ENCODE measurements around the gene MLLT6.

Gene MLLT6

GRCh38 chr17:38672788-38673706, 32.0 kb upstream of the MLLT6 start:
- Mint-ChIP-seq H3K27ac (peak overlapping the region; percentile 5), H3K4me3 (peak overlapping the region; percentile 48), H3K9me3 (no peaks in the 10 kb centered on the region), H3K4me1 (peaks cover 64% of the 10 kb centered on the region), H3K36me3 (peaks cover 6% of the 10 kb centered on the region)
- DNase-seq (ENCODE audit: low spot score in 2 of 2): no peak
- ATAC-seq: no peak

GRCh38 chr17:38673707-38674013, 31.4 kb upstream of the MLLT6 start:
- H3K27ac Mint-ChIP-seq: no peak overlapping the region
- H3K36me3 Mint-ChIP-seq: peaks cover 6% of the 10 kb centered on the region
- H3K4me3 Mint-ChIP-seq: peak overlapping the region; percentile 48
- DNase-seq (ENCODE audit: low spot score in 2 of 2): peak in 1 of 2 donors; percentile 29
- no peaks in the 10 kb centered on the region for H3K9me3 Mint-ChIP-seq
- ATAC-seq: no peak
- H3K4me1 Mint-ChIP-seq: peaks cover 64% of the 10 kb centered on the region

GRCh38 chr17:38674014-38674748, 30.9 kb upstream of the MLLT6 start:
- ATAC-seq: peak; percentile 24
- no peak overlapping the region for H3K27ac Mint-ChIP-seq
- H3K4me1 Mint-ChIP-seq: peaks cover 61% of the 10 kb centered on the region
- H3K4me3 Mint-ChIP-seq: peak overlapping the region; percentile 48
- peaks cover 6% of the 10 kb centered on the region for H3K36me3 Mint-ChIP-seq
- no peaks in the 10 kb centered on the region for H3K9me3 Mint-ChIP-seq
- DNase-seq (ENCODE audit: low spot score in 2 of 2): peak; percentile 20 to 77

GRCh38 chr17:38674749-38675615, 30.1 kb upstream of the MLLT6 start, which contains the start of gene EPOP:
Gene EPOP (minus strand): TSS chr17:38674957. CDS start chr17:38674495, 462 bp downstream.
- DNase-seq (ENCODE audit: low spot score in 2 of 2): peak; percentile 86 to 93
- Mint-ChIP-seq H3K36me3 (peaks cover 6% of the 10 kb centered on the region), H3K9me3 (no peaks in the 10 kb centered on the region), H3K27ac (peak within 1 kb of the TSS; percentile 68), H3K4me1 (peaks cover 56% of the 10 kb centered on the region), H3K4me3 (peak within 1 kb of the TSS; percentile 48)
- peak; percentile 88 for ATAC-seq

GRCh38 chr17:38676706-38677504, 28.2 kb upstream of the MLLT6 start:
- peaks cover 6% of the 10 kb centered on the region for H3K36me3 Mint-ChIP-seq
- no peaks in the 10 kb centered on the region for H3K9me3 Mint-ChIP-seq
- H3K27ac Mint-ChIP-seq: peak overlapping the region; percentile 76
- peak overlapping the region; percentile 39 for H3K4me3 Mint-ChIP-seq
- ATAC-seq (peak; percentile 67), DNase-seq (ENCODE audit: low spot score in 2 of 2) (peak; percentile 87 to 94)
- H3K4me1 Mint-ChIP-seq: peaks cover 43% of the 10 kb centered on the region

- DNase-seq (ENCODE audit: low spot score in 2 of 2): no peak
- Mint-ChIP-seq H3K4me1 (peaks cover 34% of the 10 kb centered on the region), H3K36me3 (no peaks in the 10 kb centered on the region), H3K27ac (peak overlapping the region; percentile 76), H3K4me3 (no peak overlapping the region), H3K9me3 (no peaks in the 10 kb centered on the region)
- ATAC-seq: no peak
These were observed 27.3 kb upstream of the MLLT6 start for GRCh38 chr17:38677819-38678218.

- ATAC-seq: no peak
- Mint-ChIP-seq H3K36me3 (no peaks in the 10 kb centered on the region), H3K4me1 (peaks cover 21% of the 10 kb centered on the region), H3K4me3 (no peak overlapping the region), H3K27ac (no peak overlapping the region), H3K9me3 (no peaks in the 10 kb centered on the region)
- DNase-seq (ENCODE audit: low spot score in 2 of 2): no peak
These were observed 24.0 kb upstream of the MLLT6 start for GRCh38 chr17:38681096-38681495.

- no peak for ATAC-seq
- Mint-ChIP-seq H3K4me1 (peaks cover 13% of the 10 kb centered on the region), H3K36me3 (no peaks in the 10 kb centered on the region), H3K9me3 (no peaks in the 10 kb centered on the region), H3K27ac (peak overlapping the region; percentile 65), H3K4me3 (no peak overlapping the region)
- DNase-seq (ENCODE audit: low spot score in 2 of 2): no peak
These were observed 19.6 kb upstream of the MLLT6 start for GRCh38 chr17:38685491-38685890.

GRCh38 chr17:38687286-38687685, 17.8 kb upstream of the MLLT6 start:
- no peak overlapping the region for H3K4me3 Mint-ChIP-seq
- H3K4me1 Mint-ChIP-seq: peaks cover 13% of the 10 kb centered on the region
- H3K27ac Mint-ChIP-seq: no peak overlapping the region
- no peak for ATAC-seq
- H3K9me3 Mint-ChIP-seq: no peaks in the 10 kb centered on the region
- no peaks in the 10 kb centered on the region for H3K36me3 Mint-ChIP-seq
- DNase-seq (ENCODE audit: low spot score in 2 of 2): no peak

GRCh38 chr17:38690386-38690785, 14.7 kb upstream of the MLLT6 start:
- H3K36me3 Mint-ChIP-seq: no peaks in the 10 kb centered on the region
- DNase-seq (ENCODE audit: low spot score in 2 of 2) (no peak), ATAC-seq (no peak)
- H3K4me1 Mint-ChIP-seq: peaks cover 13% of the 10 kb centered on the region
- H3K4me3 Mint-ChIP-seq: no peak overlapping the region
- H3K27ac Mint-ChIP-seq: peak overlapping the region; percentile 43
- H3K9me3 Mint-ChIP-seq: no peaks in the 10 kb centered on the region

- Mint-ChIP-seq H3K36me3 (no peaks in the 10 kb centered on the region), H3K4me1 (peaks cover 14% of the 10 kb centered on the region), H3K9me3 (no peaks in the 10 kb centered on the region), H3K27ac (peak overlapping the region; percentile 43), H3K4me3 (no peak overlapping the region)
- ATAC-seq (no peak), DNase-seq (ENCODE audit: low spot score in 2 of 2) (no peak)
These were observed 13.9 kb upstream of the MLLT6 start for GRCh38 chr17:38691154-38691553.

- H3K36me3 Mint-ChIP-seq: no peaks in the 10 kb centered on the region
- DNase-seq (ENCODE audit: low spot score in 2 of 2) (no peak), ATAC-seq (no peak)
- H3K4me1 Mint-ChIP-seq: peaks cover 25% of the 10 kb centered on the region
- H3K27ac Mint-ChIP-seq: no peak overlapping the region
- H3K9me3 Mint-ChIP-seq: no peaks in the 10 kb centered on the region
- H3K4me3 Mint-ChIP-seq: no peak overlapping the region
These were observed 11.3 kb upstream of the MLLT6 start for GRCh38 chr17:38693700-38694329.

- no peak for DNase-seq (ENCODE audit: low spot score in 2 of 2)
- Mint-ChIP-seq H3K9me3 (no peaks in the 10 kb centered on the region), H3K4me1 (peaks cover 54% of the 10 kb centered on the region), H3K36me3 (peaks cover 20% of the 10 kb centered on the region), H3K4me3 (peak overlapping the region; percentile 39), H3K27ac (peak overlapping the region; percentile 86)
- no peak for ATAC-seq
These were observed 7.8 kb upstream of the MLLT6 start for GRCh38 chr17:38697061-38697820.
